Urothelium cell line (cell line): ENCODE data around the gene DOCK6.
"Not testable (repeated sequence)": the region's sequence is repeated elsewhere in the genome, so short reads cannot be mapped to it uniquely, and the experiment has no call there.

Source experiments
- DNase-seq: peaks from one replicate; pipeline ENCODE4 v3.0.0; 2011; ENCODE audit warnings: low spot score, mixed read lengths
- FAIRE-seq: peaks from 2 replicates; lab custom pipeline; 2011; peaks lifted over from hg19 to GRCh38; lab: Jason Lieb, UNC

DOCK6 gene

GRCh38 chr19:11198175-11198534 lies 64.2 kb downstream of the DOCK6 start:
- no peak for DNase-seq

GRCh38 chr19:11197291-11198174 lies 64.8 kb downstream of the DOCK6 start, which contains the start of gene KANK2:
TSS of gene KANK2 (minus strand) at chr19:11197545. CDS start at chr19:11194511, 3,034 bp downstream.
- FAIRE-seq: no peak
- DNase-seq: peak; percentile 94

More at GRCh38 chr19:11198175-11198534, 64.2 kb downstream of the DOCK6 start:
- FAIRE-seq: no peak

DNA sequence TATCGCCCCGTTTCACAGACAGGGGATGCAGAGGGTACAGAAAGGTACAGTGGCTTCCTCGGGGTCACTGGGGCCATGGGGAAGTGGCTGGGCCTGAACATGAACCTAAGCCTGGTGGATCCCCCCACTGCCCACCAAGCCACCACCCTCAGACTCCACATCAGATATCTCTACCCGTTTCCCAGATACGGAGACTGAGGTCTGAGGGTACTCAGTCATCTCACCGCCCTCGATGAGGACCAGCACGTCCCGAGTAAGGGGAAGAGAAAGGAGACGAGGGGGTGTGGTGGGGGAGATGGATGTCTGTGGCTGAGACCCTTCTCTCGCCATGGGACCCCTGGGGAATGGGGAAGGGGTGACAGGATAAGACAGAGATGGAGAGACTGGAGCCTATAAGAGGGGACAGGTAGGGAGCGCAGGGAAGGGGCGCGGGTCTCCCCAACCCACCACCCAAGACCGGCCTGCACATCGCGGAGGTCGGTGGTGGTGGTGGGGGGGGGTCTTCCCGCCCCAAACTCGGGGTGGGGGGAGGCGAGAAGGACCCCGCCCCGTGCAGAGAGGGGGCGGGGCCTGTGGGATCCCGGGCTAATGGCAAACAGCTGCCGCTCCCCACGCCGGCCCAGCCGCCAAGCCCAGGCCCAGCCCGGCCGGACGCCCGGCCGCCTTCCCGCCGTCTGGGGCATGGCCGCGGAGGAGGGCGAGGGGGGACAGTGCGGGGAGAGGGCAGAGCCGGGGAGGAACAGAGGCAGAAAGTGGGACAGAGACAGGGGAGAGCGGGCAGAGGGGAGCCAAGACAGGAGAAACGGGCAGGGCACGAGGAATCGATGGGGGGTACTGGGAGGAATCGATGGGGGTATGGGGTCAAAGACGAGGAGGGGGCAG lies 65.7 kb downstream of the DOCK6 start:
- no peak for FAIRE-seq
- peak; percentile 37 for DNase-seq

DNA sequence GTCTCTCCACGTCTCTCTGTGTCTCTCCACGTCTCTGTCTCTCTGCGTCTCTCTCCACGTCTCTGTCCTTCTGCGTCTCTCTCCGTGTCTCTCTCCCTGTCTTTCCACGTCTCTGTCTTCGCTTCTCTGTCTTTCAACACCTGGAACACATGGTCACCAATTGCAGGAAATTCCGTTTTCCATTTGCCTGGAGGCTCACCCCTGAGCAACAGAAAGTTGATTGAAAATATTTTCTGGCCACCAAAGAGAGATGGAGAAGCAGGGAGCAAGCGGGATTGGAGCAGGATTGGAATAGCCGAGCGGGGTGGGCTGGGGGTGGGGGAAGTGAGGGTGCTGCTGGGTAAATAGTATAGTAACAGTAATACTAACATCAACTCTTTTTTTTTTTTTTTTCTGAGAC lies 66.6 kb downstream of the DOCK6 start:
- no peak for FAIRE-seq
- DNase-seq: no peak

DNA sequence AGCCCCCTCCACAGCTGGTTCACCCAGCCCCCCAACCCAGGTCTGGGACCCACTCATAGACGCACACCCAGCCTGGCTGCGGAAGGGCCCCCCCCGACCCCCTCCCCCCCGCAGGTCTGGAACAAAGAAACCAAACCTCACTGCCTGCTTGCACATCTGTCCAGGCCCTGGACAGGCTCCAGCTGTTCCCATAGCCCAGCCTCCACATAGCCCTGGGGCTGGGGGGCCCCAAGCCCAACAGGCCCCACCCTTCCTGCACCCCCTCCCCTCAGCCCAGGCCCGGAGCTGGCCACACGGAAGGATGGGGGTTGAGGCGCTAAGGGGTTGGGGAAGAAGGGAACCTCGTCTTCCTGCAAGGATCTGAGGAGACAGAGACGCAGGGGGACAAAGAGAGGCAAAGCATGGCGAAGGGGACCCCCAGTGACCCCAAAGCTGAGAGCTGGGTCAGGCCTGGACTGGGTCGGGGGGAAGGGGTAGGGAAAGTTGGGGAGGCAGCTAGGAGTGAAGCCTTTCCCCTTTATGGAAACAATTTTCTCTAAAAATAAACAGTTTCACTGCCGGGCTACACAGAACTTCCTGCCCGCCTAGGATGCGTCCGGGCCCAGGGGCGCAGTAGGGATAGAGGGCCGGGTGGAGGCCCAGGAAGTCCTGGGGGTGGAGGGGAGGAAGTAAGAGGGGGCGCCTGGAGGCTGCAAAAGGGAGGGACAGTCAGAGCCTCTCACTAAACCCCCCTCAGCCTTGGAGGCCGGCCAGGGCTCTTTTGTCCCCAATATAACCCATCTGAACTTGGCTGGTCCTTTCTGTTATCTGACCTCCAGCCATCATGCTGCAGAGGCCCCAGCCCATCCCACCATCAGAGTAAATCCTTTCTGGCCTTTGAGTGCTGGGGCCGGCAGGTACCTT lies 67.4 kb downstream of the DOCK6 start:
- FAIRE-seq (no peak), DNase-seq (no peak)

- no peak for DNase-seq
- FAIRE-seq: no peak
These were observed 68.2 kb downstream of the DOCK6 start for GRCh38 chr19:11194173-11194572.

- no peak for DNase-seq
- no peak for FAIRE-seq
These were observed 69.1 kb downstream of the DOCK6 start for GRCh38 chr19:11192957-11193939.

DNA sequence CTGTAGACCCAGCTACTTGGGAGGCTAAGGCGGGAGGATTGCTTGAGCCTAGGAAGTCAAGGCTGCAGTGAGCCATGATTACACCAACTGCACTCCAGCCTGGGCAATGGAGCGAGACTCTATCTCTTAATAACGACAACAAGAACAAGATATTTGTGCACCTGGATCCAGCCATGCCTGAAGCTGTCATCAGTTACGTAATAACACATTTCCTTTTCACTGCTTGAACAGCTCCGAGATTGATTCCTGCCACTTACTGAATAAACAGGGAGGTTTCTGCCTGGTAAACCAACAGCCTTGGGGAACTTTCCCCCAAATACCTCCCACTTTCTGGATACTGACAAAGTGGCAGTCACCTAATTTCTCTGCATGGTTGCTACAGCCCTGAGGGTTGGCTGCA lies 70.4 kb downstream of the DOCK6 start:
- no peak for FAIRE-seq
- DNase-seq: no peak

DNA sequence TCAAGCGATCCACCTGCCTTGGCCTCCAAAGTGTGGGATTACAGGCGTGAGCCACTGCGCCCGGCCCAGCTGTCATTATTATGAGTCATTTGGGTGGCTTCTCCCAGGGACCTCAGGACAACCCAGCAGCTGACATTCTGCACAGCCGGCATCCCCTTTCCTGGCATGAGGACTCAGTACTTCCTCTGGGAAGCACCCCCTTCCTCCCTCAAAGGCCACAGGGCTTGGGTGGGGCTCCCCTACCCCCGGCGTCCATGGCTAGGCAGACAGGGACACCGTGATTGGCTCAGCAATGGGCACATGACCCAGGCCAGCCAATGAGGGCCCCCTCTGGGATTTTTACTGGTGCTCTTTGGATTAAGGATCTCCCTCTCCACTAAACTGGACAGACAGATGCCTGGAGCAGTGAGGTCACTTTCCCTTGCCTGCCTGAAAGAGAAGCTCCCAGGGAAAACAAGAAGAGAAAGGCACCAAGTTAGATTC lies 71.0 kb downstream of the DOCK6 start:
- FAIRE-seq: no peak
- DNase-seq: peak; percentile 34

GRCh38 chr19:11190501-11190900 lies 71.8 kb downstream of the DOCK6 start:
- DNase-seq (no peak), FAIRE-seq (no peak)

GRCh38 chr19:11187441-11187840 lies 74.9 kb downstream of the DOCK6 start:
- no peak for FAIRE-seq
- DNase-seq: no peak

DNA sequence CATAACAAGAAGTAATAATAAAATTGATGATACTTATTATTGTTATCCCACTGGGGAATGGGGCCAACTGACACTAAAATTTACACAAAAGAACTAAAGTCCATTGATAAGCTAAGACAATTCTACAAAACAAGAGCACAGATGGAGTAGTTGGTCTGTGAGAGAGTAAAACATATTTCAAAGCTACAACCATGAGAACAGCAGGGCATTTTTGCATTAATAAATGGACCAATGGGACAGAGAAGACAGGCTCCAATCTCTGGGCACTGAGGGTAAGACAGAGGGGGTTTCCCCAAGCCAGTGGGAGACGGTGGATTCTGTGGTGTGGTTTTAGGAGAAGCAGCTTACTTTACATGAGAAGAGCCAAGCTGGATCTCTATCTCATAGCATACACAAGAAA lies 79.3 kb downstream of the DOCK6 start:
- FAIRE-seq: no peak
- no peak for DNase-seq

- DNase-seq (no peak), FAIRE-seq (no peak)
These were observed 80.8 kb downstream of the DOCK6 start for GRCh38 chr19:11181488-11181887.

DNA sequence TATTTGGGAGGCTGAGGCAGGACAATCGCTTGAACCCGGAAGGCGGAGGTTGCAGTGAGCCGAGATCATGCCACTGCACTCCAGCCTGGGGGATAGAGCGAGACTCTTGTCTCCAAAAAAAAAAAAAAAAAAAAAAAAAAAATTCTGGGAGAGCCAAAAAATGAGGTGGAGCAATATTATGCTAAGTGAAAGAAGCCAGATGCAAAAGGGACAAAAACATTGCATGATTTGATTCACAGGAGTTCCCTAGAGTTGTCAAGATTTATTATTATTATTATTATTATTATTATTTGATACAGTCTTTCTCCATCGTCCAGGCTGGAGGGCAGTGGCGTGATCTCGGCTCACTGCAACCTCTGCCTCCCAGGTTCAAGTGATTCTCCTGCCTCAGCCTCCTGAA lies 81.3 kb downstream of the DOCK6 start:
- not testable (repeated sequence) for DNase-seq, FAIRE-seq

- DNase-seq (no peak), FAIRE-seq (no peak)
These were observed 82.0 kb downstream of the DOCK6 start for GRCh38 chr19:11180346-11180745.

- FAIRE-seq (no peak), DNase-seq (no peak)
These were observed 82.5 kb downstream of the DOCK6 start for GRCh38 chr19:11179716-11180297.

GRCh38 chr19:11179145-11179465 lies 83.2 kb downstream of the DOCK6 start:
- FAIRE-seq, DNase-seq: not testable (repeated sequence)

DNA sequence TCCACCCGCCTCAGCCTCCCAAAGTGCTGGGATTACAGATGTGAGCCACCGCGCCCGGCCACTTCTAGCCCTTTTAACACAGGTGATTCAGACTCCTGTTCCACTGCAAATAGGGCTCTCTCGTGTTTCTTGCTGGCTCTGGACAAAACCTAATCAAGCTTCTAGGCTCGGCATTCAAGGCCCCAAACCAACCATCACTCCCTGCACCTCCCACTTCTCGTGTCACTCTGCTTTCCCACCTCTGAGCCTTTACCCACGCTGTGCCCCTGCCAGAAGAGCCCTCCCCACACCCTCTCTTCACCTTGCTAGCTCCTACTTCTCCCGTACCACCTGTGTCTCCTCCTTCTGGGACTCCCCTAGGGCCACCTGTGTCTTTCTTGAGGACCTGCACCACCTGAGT lies 84.7 kb downstream of the DOCK6 start:
- DNase-seq: no peak
- no peak for FAIRE-seq
